NCI-H2227 (cell line): ENCODE data around the gene NRCAM.
"Not testable (repeated sequence)": the region's sequence is repeated elsewhere in the genome, so short reads cannot be mapped to it uniquely, and the experiment has no call there.

Experiments
- DNase-seq: peaks from one replicate; lab custom pipeline; 2025; ENCODE audit not compliant: unreplicated experiment; lab: John Stamatoyannopoulos, UW

Gene NRCAM

DNA sequence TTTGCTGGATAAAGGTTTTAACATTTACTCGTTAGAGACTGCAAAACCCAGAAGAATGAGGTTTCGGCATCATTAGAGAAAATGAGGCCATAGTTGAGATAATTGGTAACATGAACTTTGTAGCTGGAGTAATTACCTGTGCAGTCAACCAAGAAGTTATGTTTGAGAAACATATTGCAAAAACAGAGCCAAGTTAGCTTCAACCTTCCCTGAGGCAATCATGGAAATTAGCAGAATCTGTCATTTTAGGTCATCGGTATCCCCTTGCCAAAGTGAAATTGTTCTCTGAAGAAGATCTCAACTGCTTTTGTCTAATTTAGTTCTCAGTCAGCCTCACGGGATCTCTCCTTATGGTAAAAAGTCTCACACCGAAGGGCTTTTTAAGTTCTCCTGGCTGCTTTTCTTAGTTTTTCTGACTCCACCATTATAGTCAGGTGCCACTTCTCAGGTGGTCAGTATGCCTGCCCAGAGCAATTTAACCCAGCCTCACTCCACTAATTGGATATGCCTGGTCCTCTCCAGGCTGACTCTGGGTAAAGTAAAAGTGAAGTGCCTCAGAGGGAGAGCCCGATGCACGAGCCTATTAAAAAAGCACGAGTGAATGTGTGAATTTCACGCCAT lies 52.5 kb downstream of the NRCAM start:
- DNase-seq: no peak

- DNase-seq: no peak
Observed at GRCh38 chr7:108402865-108403264, 53.4 kb downstream of the NRCAM start.

GRCh38 chr7:108396080-108396479 lies 60.2 kb downstream of the NRCAM start:
- no peak for DNase-seq

DNA sequence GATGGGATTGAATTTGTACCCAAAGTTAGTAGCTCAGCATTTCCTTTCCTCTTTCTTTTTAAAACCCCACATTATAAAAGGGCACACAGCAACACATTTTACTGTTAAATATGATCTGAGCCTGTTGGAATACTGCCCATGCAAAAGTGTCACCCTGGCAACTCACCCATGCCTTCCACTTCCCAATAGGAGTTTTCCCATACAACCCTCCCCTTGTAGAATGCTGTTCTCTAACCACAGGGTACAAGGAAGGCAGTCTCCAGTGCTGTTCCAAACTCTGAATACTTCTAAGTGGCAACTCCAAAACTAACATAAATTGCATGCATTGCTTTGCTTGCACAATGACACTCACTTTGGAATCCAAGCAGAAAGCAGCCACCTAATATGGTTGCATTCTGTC lies 60.8 kb downstream of the NRCAM start:
- DNase-seq: no peak

- not testable (repeated sequence) for DNase-seq
Observed at GRCh38 chr7:108393097-108393496, 63.1 kb downstream of the NRCAM start.

GRCh38 chr7:108387686-108388085 lies 68.5 kb downstream of the NRCAM start:
- DNase-seq: not testable (repeated sequence)

DNA sequence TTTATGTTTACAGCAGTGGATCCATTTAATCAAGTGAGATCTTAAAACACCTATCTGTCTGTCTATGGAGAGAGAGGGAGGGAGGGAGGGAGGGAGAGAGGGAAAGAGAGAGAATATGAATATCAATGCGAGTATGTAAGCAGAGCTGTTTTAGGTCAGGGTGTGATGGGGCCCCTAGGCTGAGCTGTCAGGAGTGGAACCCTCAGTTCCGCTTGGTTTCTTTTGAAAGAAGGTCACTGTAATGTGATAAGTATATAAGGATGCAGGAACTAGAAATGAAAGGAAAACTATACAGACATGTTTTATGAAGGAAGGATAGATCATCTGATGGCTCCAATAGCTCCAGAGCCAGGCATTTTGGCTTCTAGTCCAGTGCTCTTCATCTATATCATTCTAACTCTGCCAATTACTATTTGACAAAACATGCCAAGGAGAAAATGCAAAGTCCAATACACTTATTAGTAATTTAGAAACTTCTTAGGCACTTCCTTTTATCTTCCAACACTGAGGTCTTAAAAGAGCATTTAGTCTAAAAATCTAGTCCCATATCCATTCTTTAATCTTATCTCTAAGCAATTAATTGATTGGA lies 70.3 kb downstream of the NRCAM start:
- no peak for DNase-seq

DNA sequence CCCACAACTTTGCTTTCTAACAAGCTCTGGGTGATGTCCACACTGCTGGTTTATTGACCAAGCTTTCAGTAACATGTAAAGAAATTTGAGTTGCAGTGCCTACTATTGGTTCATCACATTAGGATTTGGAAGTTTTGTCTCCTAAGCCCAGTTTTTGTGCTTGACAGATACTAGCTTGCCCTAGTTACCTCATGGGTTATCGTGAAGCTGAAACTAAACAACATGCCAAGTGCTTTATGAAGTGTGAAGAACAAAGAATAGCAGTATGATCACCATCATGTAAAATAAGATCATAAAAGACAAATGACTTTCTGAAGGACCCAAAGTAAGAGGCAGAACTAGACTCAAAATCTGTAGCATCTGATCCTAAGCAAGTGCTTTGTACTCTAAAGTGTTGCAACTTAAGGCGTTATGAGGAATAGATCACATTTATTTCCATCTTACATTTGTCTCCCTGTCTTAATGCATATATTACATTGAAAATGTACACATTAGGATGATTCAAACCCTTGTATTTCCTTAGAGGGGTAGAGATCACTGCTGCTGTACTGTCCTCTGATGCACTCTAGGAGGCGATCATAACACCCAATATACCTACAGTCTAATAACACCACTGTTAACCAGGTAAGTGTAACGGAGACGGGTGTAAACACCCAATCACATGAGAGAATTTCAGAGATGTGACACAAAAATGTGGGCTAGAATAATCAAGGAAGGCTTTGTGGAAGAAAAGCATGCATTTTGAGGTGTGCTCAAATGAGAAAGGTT lies 71.3 kb downstream of the NRCAM start:
- DNase-seq: no peak

DNA sequence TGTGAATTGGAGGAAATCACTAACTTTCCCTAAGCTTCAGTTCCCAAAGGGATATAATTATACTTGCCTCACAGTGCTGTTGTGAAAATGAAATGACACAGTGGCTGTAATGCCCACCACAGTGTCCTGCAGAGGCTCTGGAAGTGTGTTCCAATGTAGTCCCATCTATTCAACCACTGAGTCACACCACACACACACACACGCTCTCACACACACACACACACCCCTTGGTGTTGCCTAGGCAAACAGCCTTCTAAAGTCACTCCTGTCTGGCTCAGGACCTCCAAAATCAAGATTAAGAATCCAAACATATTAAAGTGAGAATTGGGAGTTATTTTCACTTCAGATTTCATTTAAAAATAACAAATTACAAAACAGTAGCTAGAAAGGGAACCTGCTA lies 73.3 kb downstream of the NRCAM start:
- DNase-seq: no peak

DNA sequence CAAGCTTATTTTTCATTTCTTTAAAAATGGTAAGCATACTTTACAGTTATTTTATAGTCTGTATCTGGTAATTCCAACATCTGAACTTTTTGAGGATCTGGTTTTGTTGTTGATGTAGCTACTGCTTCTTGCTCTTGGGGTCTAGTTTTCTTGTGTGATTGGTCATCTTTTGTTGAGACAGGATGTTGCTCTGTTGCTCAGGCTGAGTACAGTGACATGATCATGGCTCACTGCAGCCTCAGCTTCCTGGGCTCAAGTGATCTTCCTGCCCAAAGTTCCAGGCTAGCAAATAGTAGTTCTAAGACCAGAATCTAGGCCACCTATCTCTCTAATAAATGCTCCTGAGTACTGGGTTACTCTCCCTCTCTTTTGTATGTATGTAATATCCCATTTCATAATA lies 75.7 kb downstream of the NRCAM start:
- DNase-seq: no peak

GRCh38 chr7:108376206-108376605 lies 80.0 kb downstream of the NRCAM start:
- DNase-seq: no peak

DNA sequence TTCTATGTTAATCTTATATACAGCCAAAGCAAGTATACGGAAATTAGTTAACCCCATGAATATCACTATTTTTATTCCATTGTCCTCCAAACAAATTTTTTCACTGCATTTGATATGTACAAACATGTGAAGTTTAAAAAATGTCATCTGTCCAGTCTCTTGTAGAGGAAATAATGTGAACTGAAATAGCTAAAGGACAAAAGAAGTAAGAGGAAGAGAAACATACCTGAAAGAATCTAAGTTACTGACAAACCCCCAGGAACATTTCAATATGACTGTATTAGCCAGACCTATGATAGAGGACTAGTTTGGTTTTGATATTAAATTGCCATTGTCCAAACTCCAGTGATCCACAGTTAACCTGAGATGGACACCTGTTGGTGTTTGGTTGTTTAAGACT lies 80.6 kb downstream of the NRCAM start:
- no peak for DNase-seq

DNA sequence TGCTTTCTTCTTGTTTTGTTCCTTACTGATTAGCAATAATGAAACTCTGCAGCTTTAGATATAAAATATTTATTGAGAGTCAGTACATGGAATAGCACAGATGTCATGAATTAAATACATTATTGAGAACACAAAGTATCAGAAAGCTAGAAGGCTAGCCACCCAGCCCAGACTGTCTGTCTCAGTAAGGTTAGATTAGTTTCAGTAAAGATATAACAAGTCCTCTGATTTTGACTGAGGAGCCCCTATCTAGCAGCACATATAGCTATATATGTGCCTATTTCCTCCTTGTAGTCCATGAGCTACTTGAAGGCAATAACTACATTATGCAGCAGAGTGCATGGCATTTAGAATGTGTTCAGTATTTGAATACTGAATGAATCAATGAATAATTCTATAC lies 81.3 kb downstream of the NRCAM start:
- DNase-seq: no peak

DNA sequence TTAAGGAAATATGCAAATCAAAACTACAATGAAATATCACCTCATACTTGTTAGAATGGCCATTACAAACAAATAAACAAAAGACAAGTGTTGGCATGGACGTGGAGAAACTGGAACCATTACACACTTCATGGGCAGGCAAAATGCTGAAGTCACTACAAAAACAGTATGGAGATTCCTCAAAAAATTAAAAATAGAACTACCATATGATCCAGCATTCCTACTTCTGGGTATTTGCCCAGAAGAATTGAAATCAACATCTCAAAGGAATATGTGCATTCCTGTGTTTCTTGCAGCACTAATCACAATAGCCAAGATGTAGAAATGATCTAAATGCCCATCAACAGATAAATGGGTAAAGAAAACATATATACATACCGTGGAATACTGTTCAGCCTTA lies 83.6 kb downstream of the NRCAM start:
- no peak for DNase-seq

- no peak for DNase-seq
Observed at GRCh38 chr7:108370616-108371015, 85.6 kb downstream of the NRCAM start.

DNA sequence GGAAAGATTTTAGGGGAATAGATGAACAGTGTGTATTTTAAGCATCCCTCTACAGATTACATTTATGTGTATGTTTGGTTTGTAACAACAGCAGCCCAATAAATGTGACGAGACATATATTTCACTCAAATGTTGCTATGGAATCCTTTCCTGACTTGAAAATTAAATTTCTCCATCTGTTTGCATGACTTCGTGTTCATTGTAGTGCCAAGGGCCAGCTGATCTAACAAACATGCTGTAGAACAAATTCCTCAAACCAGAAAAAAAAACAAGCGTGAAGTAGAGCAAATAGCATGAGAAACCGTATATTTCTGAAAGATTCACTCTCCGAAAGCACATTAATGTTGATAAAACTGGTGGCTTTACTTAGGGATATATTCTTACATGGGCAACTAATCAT lies 87.8 kb downstream of the NRCAM start:
- no peak for DNase-seq

GRCh38 chr7:108367946-108368345 lies 88.3 kb downstream of the NRCAM start:
- DNase-seq: no peak

DNA sequence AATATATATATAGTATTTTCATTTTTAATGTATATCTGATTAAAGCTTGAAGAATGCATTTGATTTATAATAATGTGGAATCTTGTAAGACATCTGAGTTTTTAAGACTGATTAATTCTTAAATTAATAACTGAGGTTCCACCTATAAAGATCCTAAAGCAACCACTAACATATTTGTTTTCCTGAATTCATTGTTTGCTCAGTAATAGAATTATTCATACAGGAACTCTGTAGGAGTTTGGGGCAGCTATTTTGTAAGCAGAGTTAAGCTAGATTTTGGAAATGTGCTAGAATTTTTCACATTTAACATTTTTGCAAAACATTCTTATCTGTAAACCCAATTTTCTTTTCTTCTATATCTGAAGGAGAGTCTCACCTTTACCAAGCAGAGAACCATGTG lies 88.9 kb downstream of the NRCAM start:
- no peak for DNase-seq

- no peak for DNase-seq
Observed at GRCh38 chr7:108363659-108364058, 92.6 kb downstream of the NRCAM start.

DNA sequence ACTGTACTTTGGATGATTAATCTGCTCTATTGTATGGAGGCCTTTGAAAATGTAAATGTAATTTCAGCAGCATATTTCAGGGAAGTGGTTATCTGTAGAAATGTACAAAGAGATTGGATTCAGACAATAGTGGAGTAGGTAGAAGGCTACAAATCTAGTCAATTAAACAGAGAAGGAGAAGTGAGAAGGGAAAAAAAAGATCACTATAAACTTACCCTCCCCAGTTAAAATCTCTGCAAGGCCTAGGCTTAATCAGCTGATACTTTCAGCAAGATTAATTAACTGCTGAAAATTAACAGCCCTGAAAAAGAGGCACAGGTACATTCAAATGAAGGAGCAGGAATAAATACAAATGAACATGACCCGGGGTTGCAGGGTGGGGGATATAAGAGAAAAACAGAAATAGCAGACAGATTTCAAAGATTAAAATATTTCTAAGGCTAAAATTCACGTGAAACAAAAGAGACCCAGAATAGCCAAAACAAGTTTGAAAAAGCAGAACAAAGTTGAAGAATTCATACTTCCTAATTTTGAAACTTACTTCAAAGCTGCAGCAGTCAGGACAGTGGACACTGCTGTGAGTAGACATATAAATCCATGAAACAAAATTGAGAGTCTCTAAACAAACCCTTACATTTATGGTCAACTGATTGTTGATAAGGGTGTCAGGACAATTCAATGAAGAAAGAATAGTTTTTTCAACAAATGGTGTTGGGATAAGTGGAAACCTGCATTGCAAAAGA lies 96.0 kb downstream of the NRCAM start:
- no peak for DNase-seq

DNA sequence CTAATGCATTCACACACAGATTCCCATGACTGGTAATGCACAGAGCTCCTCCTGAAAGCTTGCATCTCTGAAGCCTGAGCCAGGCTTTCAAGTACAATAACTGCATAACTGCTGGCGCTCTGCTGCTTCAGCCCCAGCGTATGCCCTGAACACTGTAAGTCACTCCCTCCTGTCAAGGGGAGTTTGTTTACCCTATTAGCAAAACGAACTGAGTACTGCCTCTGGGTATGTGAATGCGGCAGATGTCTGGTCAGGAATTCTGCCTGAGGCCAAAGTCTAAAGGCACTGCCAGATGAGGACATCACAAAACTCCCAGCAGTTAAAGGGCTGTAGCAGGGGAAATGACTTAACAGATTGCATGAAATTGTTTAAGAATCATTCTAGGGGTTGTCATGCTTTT lies 97.7 kb downstream of the NRCAM start:
- peak; percentile 80 for DNase-seq

DNA sequence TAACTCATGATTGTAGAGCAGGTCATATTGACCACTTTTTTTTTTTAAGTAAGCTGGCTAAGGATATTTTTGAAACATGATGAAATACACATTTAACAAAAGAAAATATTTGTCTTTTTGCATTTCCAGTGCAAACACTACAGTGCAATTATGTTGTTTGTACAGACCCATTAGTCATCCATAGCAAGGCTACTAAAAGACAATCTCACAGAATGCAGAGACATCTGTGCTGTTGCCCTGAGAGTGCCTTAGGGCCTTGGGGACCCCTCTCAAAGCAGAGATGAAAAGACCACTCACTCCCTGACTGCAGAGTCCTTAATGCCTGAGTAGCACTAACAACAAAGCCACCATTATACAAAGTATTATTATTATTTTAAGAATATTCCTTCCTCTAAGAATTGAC lies 104.5 kb downstream of the NRCAM start:
- no peak for DNase-seq
